Sigmoid colon (tissue), 7 donors: Measurements from ENCODE around the gene SALL4. TPM values are rescaled to one million over a fixed set of nuclear protein-coding genes. Genes with fewer than 3 reads are reported as not detected.

ENCODE experiments used
- DNase-seq: peaks from one replicate; pipeline ENCODE4 v3.0.0-alpha.2; 2019
- H3K27ac ChIP-seq, 4 donors: fragments of 200-600 bp; sonication (generic); one replicate each; pipeline ENCODE4 v1.5.1; 2016 to 2019; ENCODE audit warnings: mild to moderate bottlenecking in 1 of 4
- H3K27me3 ChIP-seq, 3 donors: fragments of 200-600 bp; sonication (generic); one replicate each; pipeline ENCODE4 v1.5.1; 2019; ENCODE audit warnings: mild to moderate bottlenecking in 1 of 3
- H3K36me3 ChIP-seq, 4 donors: fragments of 200-600 bp; sonication (generic); one replicate each; pipeline ENCODE4 v1.5.1; 2016 to 2019
- H3K4me1 ChIP-seq, 4 donors: fragments of 200-600 bp; sonication (generic); one replicate each; pipeline ENCODE4 v1.5.1; 2017 to 2019
- H3K4me3 ChIP-seq, 4 donors: fragments of 200-600 bp; sonication (generic); one replicate each; pipeline ENCODE4 v1.5.1; 2017 to 2019; ENCODE audit warnings: mild to moderate bottlenecking in 2 of 4, moderate library complexity in 1 of 4
- H3K9me3 ChIP-seq, 4 donors: fragments of 200-600 bp in 3 of 4; sonication (generic) in 3 of 4; one replicate each; pipeline versions ENCODE4 v1.5.1 to v1.6.1; 2013 to 2019
- CTCF ChIP-seq, 4 experiments: fragments of 450-650 bp in 3 of 4; fragments of 200-600 bp in 1 of 4; IDR thresholded peaks; one replicate each; pipeline ENCODE4 v1.5.1; 2016 to 2019; ENCODE audit warnings: antibody characterized with exemption in 4 of 4, mild to moderate bottlenecking in 3 of 4, moderate library complexity in 2 of 4
- EP300 ChIP-seq, 4 donors: sonication (generic); formaldehyde crosslinking; IDR thresholded peaks; one replicate each; pipeline ENCODE4 v1.6.1; 2017; ENCODE audit warnings: antibody characterized with exemption in 4 of 4
- POLR2A ChIP-seq, 2 donors: fragments of 450-650 bp; IDR thresholded peaks; one replicate each; pipeline ENCODE4 v1.6.1; 2016; ENCODE audit warnings: antibody characterized with exemption in 2 of 2, mild to moderate bottlenecking in 2 of 2, moderate library complexity in 2 of 2
- POLR2AphosphoS5 ChIP-seq, 4 donors: sonication (generic); formaldehyde crosslinking; IDR thresholded peaks; one replicate each; pipeline ENCODE4 v1.6.1; 2017; ENCODE audit warnings: antibody characterized with exemption in 4 of 4
- WGBS, 2 donors: extraction: QIAGEN DNeasy Blood & Tissue Kit; methylation state at CpG; one replicate each; pipeline ENCODE4 v1.1.7; 2013; 5-methylcytosine and 5-hydroxymethylcytosine counted together
- intact Hi-C: fragments of 100-400 bp; cut with DNase I; formaldehyde crosslinking; loops from one replicate; pipeline ENCODE4 v1.15.1; 2023
- polyA plus RNA-seq, 3 donors: library from polyadenylated mRNA; stranded (reverse); fragments of 200-250 nt; gene quantifications; one replicate each; pipeline ENCODE4 v1.2.3, GENCODE V29; 2013
- total RNA-seq, 4 donors: library from RNA; depleted of rRNA; stranded (reverse); fragments of >200 nt; gene quantifications; one replicate each; pipeline ENCODE4 v1.1.0, GENCODE V29; 2016
- donor health status: healthy with polysubstance abuse.
- donor health status: Bipolar disorder and iron deficiency.
- donor health status: healthy.

Gene SALL4
- total and polyA plus RNA-seq, 7 donors: 0.12 to 3.0 (median 0.60) TPM; not detected in 4

- intact Hi-C loops: no loop called here
- H3K36me3 ChIP-seq: no peaks in the 10 kb centered on the region
- no peaks in the 10 kb centered on the region for H3K4me1 ChIP-seq
- H3K4me3 ChIP-seq: no peak overlapping the region
- DNase-seq: no peak
- H3K27me3 ChIP-seq: peaks cover 0 to 3% (median 0%) of the 10 kb centered on the region in 3 donors
- TF ChIP-seq EP300 (IDR thresholded peaks at IDR 0.05): no peak
- H3K27ac ChIP-seq: no peak overlapping the region
- H3K9me3 ChIP-seq: no peaks in the 10 kb centered on the region
- WGBS, 2 donors: 78 to 80% methylated on average over 6 of the region's 6 CpGs
These were observed 35.1 kb upstream of the SALL4 start for GRCh38 chr20:51837436-51837835.

- no peak for DNase-seq
- Histone ChIP-seq H3K27me3 (peaks cover 0 to 3% (median 0%) of the 10 kb centered on the region in 3 donors), H3K36me3 (no peaks in the 10 kb centered on the region), H3K4me3 (no peak overlapping the region), H3K9me3 (no peaks in the 10 kb centered on the region), H3K4me1 (peaks cover 0 to 5% (median 0%) of the 10 kb centered on the region in 4 donors), H3K27ac (no peak overlapping the region)
- intact Hi-C loops: no loop called here
- WGBS, 2 donors: 88 to 90% methylated on average over 6 of the region's 6 CpGs
- TF ChIP-seq CTCF (IDR thresholded peaks at IDR 0.05) (no peak), EP300 (IDR thresholded peaks at IDR 0.05) (no peak), POLR2A (IDR thresholded peaks at IDR 0.05) (no peak), POLR2AphosphoS5 (IDR thresholded peaks at IDR 0.05) (no peak)
These were observed 31.0 kb upstream of the SALL4 start for GRCh38 chr20:51833326-51833725.

- H3K4me1 ChIP-seq: peaks cover 0 to 5% (median 0%) of the 10 kb centered on the region in 4 donors
- TF ChIP-seq EP300 (IDR thresholded peaks at IDR 0.05) (no peak), POLR2A (IDR thresholded peaks at IDR 0.05) (no peak), POLR2AphosphoS5 (IDR thresholded peaks at IDR 0.05) (no peak), CTCF (IDR thresholded peaks at IDR 0.05) (no peak)
- H3K27ac ChIP-seq: no peak overlapping the region
- DNase-seq: no peak
- WGBS, 2 donors: 89 to 93% methylated on average over 3 of the region's 3 CpGs
- no peak overlapping the region for H3K4me3 ChIP-seq
- no peaks in the 10 kb centered on the region for H3K36me3 ChIP-seq
- no peaks in the 10 kb centered on the region for H3K27me3 ChIP-seq
- intact Hi-C loops: no loop called here
- no peaks in the 10 kb centered on the region for H3K9me3 ChIP-seq
These were observed 30.0 kb upstream of the SALL4 start for GRCh38 chr20:51832276-51832675.

- WGBS, 2 donors: 68 to 73% methylated on average over 6 of the region's 6 CpGs
- TF ChIP-seq POLR2AphosphoS5 (IDR thresholded peaks at IDR 0.05): peak in 1 of 4 donors; percentile 10
- no peak for TF ChIP-seq CTCF (IDR thresholded peaks at IDR 0.05)
- TF ChIP-seq POLR2A (IDR thresholded peaks at IDR 0.05): no peak
- no peak for TF ChIP-seq EP300 (IDR thresholded peaks at IDR 0.05)
- Histone ChIP-seq H3K27me3 (no peaks in the 10 kb centered on the region), H3K9me3 (no peaks in the 10 kb centered on the region), H3K36me3 (no peaks in the 10 kb centered on the region), H3K4me3 (no peak overlapping the region), H3K27ac (no peak overlapping the region), H3K4me1 (peaks cover 0 to 5% (median 0%) of the 10 kb centered on the region in 4 donors)
- intact Hi-C loops: no loop called here
- no peak for DNase-seq
These were observed 29.5 kb upstream of the SALL4 start for GRCh38 chr20:51831866-51832265.

- no peaks in the 10 kb centered on the region for H3K27me3 ChIP-seq
- no peak overlapping the region for H3K4me3 ChIP-seq
- intact Hi-C loops: no loop called here
- peaks cover 0 to 5% (median 0%) of the 10 kb centered on the region in 4 donors for H3K4me1 ChIP-seq
- TF ChIP-seq EP300 (IDR thresholded peaks at IDR 0.05) (no peak), POLR2AphosphoS5 (IDR thresholded peaks at IDR 0.05) (no peak), POLR2A (IDR thresholded peaks at IDR 0.05) (no peak), CTCF (IDR thresholded peaks at IDR 0.05) (no peak)
- DNase-seq: no peak
- H3K27ac ChIP-seq: no peak overlapping the region
- H3K9me3 ChIP-seq: no peaks in the 10 kb centered on the region
- 90 to 94% methylated on average over 7 of the region's 7 CpGs for WGBS, 2 donors
- no peaks in the 10 kb centered on the region for H3K36me3 ChIP-seq
These were observed 28.2 kb upstream of the SALL4 start for GRCh38 chr20:51830538-51830937.
